MM.1S (cell line): Measurements from ENCODE around the gene HLA-DPA1.
"Not testable (repeated sequence)": the region's sequence is repeated elsewhere in the genome, so short reads cannot be mapped to it uniquely, and the experiment has no call there.

Experiments
- EZH2 ChIP-seq: fragments of 300-600 bp; sonication (generic); optimal IDR thresholded peaks from 2 replicates; pipeline ENCODE3; 2017; ENCODE audit warnings: low read depth, mild to moderate bottlenecking, antibody characterized with exemption, low read length, mixed read lengths
- EZH2phosphoT487 ChIP-seq: fragments of 300-600 bp; sonication (generic); IDR thresholded peaks from 2 replicates; pipeline ENCODE4 v1.6.1; 2018; ENCODE audit warnings: antibody characterized with exemption, low read length
- TF ChIP-seq, protein P1 (sequence below): fragments of 300-600 bp; sonication (generic); IDR thresholded peaks from 2 replicates; pipeline ENCODE4 v1.5.1; 2016; ENCODE audit warnings: antibody characterized with exemption, low read length, mixed read lengths

DNA sequence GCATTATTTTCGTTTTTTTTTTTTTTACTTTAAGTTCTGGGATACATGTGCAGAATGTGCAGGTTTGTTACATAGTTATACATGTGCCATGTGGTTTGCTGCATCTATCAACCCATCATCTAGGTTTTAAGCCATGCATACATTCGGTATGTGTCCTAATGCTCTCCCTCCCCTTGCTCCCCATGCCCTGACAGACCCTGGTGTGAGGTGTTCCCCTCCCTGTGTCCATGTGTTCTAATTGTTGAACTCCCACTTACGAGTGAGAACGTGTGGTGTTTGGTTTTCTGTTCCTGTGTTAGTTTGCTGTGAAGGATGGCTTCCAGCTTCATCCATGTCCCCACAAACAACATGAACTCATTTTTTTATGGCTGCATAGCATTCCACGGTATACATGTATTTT lies 10.0 kb downstream of the HLA-DPA1 start:
- TF ChIP-seq, protein P1, sequence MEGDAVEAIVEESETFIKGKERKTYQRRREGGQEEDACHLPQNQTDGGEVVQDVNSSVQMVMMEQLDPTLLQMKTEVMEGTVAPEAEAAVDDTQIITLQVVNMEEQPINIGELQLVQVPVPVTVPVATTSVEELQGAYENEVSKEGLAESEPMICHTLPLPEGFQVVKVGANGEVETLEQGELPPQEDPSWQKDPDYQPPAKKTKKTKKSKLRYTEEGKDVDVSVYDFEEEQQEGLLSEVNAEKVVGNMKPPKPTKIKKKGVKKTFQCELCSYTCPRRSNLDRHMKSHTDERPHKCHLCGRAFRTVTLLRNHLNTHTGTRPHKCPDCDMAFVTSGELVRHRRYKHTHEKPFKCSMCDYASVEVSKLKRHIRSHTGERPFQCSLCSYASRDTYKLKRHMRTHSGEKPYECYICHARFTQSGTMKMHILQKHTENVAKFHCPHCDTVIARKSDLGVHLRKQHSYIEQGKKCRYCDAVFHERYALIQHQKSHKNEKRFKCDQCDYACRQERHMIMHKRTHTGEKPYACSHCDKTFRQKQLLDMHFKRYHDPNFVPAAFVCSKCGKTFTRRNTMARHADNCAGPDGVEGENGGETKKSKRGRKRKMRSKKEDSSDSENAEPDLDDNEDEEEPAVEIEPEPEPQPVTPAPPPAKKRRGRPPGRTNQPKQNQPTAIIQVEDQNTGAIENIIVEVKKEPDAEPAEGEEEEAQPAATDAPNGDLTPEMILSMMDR, result not testable (repeated sequence)
- not testable (repeated sequence) for TF ChIP-seq EZH2, EZH2phosphoT487
